Inflammatory macrophage treated with lipopolysaccharide for 1 hour (primary cell): ENCODE measurements around the gene FOXI3.
"Not testable (repeated sequence)": the region's sequence is repeated elsewhere in the genome, so short reads cannot be mapped to it uniquely, and the experiment has no call there.

Experiments used
- DNase-seq, 2 donors: peaks; one replicate each; pipeline ENCODE4 v3.0.0-alpha.2; 2020 to 2022

FOXI3 gene

DNA sequence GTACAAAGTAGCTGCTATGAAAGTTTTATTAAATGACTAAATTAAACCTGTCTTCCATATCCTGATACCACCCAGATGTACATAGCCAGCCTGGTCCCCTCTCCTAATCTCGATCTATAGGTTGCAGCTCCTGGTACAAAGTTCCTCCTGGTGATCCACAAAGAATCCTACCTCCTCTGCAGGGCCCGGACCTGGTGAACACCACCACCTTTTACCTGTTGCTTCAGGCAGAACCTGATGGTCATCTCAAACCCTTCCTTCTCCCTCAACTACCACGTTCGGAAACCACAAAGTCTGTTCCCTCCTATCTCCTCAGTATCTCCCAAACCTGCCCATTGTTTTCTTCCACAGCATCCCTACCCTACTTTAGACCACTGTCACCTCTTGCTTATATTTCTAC lies 15.5 kb downstream of the FOXI3 start:
- DNase-seq, result no peak

DNA sequence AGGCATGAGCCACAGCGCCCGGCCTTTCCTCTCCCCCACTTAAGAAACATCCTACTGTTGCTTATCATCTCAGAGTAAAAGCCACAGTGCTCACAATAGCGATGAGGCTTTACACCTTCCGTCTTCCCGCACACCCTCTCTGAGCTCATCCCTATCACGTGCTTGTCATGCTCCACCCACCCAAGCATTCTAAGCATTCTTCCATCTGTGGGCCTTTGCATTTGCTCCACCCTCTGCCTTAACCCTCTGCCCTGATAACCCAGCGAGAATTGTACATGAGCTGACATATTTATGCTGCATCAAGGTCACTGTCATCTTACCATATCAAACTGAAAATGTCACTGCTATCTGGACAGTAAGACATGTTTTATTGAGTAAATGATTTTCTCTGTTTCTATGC lies 22.6 kb downstream of the FOXI3 start:
- no peak for DNase-seq

DNA sequence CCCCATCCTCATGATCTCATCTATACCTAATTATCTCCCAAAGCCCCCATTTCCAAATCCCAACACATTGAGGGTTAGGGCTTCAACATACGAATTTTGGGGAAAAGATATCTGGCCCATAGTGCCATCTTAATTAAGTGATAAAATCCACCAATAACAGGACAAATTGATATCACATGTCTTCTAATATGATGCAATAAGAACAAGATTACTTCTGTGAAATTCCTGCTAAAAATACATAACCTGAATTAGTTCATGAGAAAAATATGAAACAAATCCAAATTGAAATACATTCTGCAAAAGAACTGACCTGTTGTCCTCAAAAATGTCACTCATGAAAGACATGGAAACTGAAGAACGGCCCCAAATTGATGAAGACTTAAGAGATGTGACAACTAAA lies 28.8 kb downstream of the FOXI3 start:
- DNase-seq, result no peak

DNA sequence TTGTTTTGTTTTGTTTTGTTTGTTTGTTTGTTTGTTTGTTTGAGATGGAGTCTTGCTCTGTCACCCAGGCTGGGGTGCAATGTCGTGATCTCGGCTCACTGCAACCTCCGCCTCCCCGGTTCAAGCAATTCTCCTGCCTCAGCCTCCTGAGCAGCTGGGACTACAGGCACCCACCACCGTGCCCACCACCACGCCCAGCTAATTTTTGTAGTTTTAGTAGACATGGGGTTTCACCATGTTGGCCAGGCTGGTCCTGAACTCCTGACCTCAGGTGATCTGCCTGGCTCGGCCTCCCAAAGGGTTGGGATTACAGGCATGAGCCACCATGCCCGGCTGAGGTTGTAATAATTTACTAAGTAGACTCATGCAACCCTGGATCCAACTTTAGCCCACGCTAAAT lies 33.4 kb downstream of the FOXI3 start:
- DNase-seq, result not testable (repeated sequence)

DNA sequence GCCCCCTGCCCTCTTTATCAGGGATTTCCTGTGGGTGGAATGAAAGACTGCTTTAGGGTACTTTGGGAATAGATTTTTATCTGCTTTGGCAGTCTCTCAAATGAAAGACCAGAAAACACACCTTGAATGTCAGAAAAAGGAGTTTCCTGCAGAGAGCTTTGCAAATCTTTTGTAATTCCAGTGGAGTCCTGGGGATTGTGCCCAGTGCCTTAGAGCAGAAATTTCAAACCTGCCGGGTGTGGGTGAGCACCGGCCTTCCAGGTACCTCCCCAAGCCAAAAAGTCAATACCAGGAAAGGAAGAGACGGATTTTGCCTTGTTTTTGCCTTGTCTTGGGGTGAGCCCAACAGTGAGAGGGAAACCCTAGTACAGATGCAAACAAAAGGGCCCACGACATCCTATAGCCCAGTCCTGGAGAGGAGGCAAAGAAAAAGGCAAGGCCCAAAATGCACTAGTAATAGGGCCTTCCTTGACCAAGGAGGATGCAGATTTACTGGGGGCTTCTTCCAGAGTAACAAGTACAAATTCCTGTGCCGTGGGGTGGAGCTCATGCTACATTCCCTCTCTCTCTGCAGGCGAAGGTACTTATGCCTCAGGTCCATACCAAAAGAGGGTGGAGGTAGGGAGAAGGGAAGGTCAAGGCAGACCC lies 36.4 kb downstream of the FOXI3 start:
- DNase-seq, result no peak

DNA sequence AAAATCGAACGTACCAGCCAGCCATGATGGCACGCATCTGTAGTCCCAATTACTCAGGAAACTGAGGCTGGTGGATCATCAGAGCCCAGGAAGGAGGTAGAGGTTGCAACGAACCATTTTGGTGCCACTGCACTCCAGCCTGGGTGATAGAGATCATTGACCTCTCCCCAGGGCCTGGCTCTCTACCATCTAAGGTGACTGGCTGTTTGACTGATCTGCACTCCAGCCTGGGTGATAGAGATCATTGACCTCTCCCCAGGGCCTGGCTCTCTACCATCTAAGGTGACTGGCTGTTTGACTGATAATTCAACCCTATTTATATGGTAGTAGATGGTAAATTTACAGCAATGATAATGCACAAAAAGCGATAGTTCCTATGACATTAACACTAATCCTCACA lies 43.6 kb downstream of the FOXI3 start:
- not testable (repeated sequence) for DNase-seq

DNA sequence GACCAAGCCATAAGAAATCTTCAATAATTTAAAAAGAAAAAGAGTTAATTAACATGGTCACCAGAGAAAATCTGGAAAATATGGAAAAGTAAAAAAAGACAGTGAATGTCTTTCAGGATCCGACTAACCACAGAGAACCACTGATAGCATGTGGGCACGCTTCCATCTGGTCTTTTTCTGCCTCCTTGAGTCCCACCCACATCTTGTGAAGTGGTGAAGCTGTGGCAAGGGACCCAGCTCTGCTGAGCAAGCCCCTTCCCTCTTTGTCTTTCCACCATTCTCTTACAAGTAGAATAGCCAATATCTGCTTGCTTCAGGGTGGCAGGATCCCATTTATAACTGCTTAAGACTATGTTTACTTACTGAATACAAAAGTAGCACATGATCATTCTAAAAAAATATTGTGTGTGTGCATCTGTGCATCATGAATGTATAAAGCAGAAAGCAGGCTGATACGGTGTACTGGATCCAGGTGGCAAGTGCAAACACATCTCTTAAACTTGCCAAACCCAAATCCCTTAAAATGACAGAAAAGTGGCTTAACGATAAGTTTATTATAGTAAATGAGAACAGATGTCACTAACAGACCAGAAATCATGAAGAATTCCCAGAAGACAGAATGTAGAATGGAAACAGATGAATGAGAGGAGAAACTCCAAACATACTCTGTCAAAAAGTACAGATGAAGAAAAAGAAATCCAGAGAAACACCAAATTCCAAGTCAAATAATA lies 52.3 kb downstream of the FOXI3 start:
- DNase-seq, result no peak

DNA sequence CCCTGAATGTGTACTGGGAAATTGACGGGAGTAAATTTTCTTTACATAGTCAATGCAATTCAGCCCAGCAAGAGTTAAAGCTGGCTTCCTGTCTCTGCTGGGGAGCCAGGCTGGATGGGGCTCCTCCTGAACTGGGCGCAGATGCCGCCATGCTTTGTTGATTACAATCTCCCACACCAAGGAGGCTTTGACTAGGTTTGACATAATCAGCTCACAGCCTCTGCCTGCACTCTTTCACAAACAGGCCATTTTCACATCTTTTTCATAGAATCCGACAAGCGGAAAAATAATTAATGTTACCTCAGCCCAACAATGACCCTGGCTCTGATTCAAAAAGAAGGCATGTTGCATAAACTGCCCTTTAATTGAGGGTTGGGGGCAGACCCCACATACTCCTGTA lies 54.3 kb downstream of the FOXI3 start:
- DNase-seq, result no peak
